Dermis blood vessel endothelial cell (primary cell): ENCODE data around the gene TLR7. TPM values are rescaled to one million over a fixed set of nuclear protein-coding genes. Genes with fewer than 3 reads are reported as not detected.

ENCODE experiments used
- DNase-seq: peaks from one replicate; pipeline ENCODE4 v3.0.0; 2010
- total RNA-seq: library from RNA; depleted of rRNA; stranded (reverse); fragments of >200 nt; gene quantifications from 2 replicates; pipeline ENCODE4 v1.2.3, GENCODE V29; 2014

TLR7 gene
- total RNA-seq, 1 donor from 2014 or later = not detected

DNA sequence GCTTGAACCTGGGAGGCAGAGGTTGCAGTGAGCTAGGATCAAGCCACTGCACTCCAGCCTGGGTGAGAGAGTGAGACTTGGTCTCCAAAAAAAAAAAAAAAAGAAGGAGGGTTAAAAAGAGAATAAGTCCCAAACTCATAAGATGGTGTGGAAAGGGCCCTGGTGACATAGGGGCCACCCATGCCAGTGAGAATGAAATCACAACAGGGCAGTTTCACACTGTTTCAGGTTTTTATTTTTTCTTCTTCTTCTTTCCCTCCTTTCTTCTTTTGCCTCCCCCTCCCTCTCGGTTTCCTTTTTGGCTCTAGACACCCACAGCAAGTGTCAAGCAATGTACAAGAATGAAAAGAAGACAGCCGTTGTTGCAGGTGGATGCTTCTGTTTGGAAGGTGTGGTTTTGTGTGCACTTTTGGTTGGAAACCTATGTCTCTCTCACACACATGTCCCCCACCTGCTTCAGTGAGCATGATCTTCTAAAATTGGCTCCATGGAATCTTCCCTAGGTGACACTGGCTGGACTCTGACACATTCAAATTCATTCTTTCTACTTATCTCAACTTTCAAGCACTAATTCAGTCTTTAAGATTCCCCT is 25.1 kb downstream of the TLR7 start:
- no peak for DNase-seq

DNA sequence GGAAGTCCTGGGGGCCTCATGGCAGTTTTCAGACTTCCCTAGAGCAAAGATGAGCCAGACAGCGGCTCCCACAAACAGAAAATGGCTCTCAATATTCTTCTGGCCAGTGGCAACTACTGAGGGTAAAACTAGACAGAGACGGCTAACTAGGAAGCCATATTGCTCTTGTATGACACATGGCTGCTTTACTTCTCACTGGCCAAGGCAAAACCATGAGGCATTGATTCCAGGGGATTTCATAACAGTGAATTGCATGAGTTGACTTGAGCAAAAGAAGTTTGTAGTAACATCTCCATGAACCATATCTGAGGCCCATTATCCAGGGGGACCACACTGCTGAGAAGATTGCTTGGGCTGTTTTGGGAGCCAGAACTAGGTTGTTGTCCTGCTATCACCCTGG is 25.8 kb downstream of the TLR7 start:
- DNase-seq = no peak

DNA sequence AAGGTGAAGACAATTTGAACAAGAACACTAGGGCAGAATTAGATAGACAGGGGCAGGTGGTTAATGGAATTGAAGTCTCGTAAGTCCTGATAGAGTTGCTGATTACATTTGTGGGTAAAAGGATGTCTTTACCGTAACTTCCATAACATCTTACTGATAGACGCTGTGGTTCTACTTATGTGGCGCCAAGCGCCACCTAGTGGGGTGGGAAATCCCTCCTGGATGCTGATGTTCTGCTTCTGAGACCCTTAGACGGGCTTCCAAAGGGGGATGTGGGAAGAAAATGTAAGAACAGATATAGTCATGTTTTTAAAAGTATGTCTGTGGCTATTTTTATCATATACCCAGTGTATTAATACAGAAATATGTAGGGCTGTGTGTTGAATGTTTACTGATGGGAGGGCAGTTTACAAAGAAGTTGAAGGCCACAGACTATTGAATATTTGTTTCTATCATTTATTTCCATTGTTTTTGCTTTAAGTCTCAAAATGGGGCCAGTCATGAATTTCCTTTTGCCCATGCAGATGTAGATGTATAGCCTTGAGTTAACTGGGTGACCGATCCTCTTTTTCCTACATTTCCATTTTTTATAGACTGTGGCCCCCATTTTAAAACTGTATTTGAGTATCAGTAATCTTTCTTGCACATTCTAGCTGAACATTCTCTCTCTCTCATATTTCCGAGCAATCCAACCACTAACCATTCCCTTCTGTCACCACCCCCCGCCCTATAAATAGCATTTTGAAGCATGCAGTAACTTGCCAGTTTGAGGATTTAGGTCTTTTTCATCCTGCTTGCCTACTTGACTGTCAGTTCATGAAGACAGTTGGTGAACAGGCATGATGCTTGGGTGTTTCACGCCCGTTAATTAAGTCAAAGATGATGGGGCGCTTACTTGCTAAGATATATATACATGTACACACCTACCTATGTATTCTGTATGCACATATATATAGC is 27.5 kb downstream of the TLR7 start:
- DNase-seq = peak; percentile 56

DNA sequence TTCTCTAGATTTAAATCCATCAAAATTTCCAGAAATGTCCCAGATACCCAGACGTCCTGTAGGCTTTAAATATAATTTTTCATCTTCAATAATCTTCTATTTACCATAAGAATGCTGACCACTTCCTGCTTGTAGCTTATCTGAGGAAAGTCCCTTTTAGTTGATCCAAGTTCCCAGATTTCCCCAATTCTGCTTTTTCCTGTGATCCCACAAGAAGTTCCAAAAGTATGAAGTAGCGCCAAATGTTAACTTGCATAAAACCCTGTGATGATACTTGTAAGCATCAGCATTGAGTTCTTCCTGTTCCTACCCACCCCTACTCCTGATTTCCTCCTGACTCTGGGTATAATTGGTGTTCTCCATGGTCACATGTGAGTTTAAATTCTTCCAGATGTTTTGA is 29.0 kb downstream of the TLR7 start:
- DNase-seq = peak; percentile 30

DNA sequence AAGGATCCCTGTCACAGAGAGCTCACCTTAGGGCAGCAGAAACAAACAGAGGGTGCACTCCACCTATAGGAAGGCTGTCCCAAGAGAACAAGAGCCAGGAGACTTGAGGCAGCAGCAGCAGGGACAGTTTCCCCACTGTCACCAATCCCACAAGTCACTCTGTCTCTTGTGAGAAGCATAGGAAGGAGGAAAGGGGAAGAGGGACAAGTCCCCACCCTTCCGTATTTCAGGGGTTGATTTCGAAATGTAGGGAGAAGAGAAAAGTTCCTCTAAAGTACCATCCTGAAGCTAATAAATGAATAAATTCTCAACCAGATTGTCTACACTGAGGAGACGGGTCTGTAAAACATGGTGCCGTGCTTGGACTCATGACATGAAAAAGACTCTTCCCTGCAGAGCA is 30.1 kb downstream of the TLR7 start:
- no peak for DNase-seq

DNA sequence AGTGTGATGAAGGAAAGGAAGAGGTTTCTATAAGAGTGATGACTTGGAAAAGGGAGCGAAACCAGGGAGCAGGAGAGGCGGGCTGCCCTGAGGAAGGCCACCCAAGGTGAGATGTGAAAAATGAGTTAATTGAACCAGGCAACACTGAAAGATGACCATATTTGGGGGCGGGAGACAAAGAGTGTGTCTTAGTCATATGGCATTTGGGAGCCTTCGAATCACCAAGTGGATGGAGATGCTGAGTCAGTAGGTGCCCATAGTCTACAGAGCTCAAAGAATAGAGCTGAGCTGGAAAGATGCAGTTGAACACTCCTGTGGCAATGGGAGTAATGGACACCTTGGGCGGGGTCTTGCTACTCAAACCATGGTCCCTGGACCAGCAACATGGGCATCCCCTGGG is 31.2 kb downstream of the TLR7 start:
- DNase-seq = no peak

DNA sequence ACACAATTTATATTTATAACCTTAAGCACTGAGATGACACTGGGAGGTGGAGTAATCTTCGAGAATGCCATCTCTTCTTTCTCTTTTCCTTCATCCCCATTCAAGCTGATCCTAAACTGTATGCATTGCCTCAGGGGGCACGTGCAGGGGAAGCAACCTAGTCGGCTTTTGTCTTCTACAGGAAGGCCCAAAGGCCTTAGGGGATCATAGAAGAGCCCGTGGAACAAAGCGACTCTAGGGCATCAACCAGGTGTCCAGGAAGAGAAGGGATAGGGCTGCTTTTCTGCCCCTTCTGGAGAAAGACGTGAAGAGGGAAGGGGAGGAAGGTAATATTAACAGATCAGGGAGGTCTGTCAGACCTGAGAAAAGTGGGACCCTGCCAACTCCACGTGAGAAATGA is 32.6 kb downstream of the TLR7 start:
- DNase-seq = no peak

DNA sequence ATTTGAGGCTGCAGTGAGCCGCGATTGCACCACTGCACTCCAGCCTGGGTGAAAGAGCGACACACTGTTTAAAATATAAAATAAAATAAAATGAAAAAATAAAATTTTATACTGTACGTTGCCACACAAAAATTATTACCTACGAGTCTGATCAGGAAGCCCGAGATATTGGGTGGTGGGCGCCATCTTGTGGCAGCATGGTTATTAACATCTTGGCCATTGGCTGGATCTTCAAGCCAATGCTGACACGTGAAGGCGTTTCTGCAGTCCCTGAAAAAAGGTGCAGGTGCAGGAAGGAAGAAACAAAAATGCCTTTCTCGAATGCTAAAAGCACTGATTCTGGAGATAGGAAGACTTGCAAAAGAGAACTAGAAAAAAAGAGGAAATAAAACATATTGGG is 34.6 kb downstream of the TLR7 start:
- DNase-seq = peak; percentile 68

DNA sequence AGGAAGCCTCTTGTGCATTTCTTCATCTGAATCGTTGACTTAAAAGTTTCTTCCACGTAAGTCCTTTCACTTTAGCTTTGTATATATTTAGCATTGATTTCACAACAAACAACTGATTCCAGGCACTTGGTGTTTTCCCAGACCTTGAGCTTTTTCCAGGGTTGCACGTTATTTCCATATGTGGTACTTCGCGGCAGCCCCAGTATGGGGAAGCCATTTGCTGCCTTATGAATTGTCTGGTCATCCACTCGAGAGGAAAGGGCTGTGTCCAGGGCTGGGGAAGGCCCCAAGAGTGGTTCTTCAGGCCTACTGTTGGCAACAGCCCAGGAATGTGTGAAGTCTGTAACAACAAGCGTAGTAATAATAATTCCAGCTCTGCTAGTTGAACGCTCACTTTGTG is 36.8 kb downstream of the TLR7 start:
- no peak for DNase-seq

DNA sequence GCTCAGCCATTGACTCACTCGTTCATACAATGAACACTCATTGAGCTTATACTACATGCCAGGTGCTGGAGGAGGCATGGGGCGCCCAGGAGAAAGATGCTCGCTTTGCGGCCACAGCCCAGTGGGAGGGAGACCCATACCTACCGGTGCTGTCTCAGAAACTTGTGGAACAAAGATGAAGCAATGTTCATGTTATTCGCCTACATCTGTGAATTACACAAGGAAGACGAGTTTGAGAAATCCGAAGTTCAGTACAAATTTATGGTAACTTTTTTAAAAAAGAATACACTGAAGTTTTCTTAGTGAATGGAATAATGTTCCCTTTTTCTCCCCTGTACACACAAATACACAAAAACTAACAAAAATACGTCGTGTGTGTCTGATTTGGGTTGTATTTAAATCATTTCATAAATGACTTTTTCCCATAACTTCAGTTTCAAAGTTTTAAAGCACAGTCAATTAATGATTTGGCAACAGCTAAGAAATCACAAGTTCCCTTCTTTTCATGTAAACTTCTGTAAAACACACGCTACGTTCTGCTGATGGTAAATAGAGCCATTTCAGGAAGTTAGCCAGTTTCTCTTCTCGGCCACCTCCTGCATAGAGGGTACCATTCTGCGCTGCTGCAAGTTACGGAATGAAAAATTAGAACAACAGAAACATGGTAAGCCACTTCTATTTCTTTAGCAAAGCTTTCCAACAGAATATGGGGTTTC is 39.3 kb downstream of the TLR7 start, which contains the start of gene TLR8:
Gene TLR8 (plus strand): TSS at position 575 of the 716 bp plus-strand sequence. CDS start 87 bp downstream, at position 662.
- DNase-seq = no peak

DNA sequence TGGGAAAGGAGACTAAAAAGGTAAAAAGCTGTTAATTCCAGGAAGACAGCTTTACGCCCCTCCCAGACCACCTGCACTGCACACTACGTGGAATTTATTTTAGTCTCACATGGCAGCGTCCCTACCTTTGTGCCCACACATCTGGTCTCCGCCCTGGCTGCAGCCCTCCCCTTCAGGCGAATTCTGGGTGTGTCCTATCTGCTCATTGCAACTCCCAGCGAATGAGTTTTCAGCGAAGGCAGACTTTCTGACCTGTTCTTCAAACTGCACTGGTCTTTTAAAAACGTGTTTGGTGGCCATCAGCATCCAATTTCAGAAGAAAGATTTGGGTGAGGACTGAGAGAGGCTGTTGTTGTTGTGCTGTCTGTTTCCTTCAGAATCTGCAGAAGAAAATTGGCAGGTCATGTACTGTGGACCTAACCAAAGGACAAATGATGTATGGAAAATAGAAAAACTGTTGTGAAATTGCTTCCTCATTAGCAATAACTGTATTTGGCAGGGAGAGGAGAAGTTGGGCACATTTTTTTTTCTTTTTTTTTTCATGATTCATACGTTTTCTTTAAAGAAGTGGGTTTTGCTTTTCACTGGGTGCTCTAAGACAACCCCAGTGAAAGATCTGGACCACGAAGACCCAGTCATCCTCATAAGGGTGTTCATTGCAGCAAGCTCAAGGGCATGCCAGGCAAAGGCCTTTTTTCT is 43.7 kb downstream of the TLR7 start:
- no peak for DNase-seq

DNA sequence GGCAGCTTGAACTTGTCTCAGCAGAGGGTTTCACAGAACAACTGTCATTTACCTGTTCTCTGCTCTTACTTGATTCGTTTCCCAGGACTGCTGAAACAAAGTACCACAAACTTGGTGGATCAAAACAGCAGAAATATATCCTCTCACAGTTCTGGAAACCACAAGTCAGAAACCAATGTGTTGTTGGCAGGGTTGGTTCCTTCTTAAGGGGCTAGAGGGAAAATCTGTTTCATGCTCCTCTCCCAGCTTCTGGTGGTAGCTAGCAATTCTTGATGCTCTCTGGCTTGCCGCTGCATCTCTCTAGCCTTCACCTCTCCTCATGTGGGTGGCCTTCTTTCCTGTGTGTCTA is 44.2 kb downstream of the TLR7 start:
- no peak for DNase-seq

DNA sequence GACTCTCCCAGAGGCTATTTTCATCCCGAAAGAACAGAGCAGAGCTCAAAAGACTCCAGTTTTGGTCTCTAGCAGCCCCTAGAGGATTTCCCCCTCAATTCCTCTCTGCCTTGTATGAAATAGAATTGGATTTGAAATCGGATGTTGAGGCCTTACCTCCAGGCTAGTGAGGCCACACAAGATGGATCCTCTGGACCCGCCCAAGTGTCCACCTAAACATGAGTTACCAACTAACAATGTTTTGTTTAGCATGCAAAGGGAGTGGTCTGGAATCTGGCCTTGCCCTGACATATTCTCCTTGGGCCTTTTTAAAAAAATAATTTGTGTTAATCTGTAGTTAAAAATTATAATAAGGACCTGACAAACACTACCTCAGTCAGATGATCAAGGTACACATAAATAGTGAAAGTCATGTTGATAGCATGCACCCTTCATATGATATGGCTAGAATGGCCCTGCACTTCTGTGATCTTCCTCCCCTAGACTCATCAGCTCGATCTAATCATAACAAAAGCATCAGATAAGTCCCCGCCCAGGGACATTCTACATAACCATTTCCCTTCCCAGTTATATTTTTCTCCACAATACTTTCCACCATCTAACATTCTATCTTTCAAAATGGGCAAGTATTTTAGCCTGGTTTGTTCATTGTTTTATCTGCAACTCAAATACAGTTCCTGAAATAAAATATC is 46.1 kb downstream of the TLR7 start:
- no peak for DNase-seq

DNA sequence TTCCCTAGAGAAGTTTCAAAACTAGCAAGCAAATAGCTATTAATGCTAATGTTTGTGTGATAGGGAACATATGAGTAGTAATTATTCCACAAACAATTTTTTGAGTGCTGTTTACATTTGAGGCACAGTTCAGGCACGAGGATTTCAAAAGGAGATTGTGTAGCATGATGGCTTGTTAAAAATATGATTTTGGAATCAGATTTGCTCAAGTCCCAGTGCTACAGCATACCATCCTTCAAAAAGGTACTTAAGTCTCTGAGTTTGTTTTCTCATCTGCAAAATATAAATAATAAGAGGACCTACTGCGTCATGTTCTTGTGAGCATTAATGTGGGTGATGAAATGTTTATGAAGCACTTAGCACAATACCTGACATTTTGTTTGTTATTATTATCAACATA is 50.9 kb downstream of the TLR7 start:
- DNase-seq = no peak

DNA sequence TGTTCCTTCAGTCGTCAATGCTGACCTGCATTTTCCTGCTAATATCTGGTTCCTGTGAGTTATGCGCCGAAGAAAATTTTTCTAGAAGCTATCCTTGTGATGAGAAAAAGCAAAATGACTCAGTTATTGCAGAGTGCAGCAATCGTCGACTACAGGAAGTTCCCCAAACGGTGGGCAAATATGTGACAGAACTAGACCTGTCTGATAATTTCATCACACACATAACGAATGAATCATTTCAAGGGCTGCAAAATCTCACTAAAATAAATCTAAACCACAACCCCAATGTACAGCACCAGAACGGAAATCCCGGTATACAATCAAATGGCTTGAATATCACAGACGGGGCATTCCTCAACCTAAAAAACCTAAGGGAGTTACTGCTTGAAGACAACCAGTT is 52.2 kb downstream of the TLR7 start:
- DNase-seq = no peak

DNA sequence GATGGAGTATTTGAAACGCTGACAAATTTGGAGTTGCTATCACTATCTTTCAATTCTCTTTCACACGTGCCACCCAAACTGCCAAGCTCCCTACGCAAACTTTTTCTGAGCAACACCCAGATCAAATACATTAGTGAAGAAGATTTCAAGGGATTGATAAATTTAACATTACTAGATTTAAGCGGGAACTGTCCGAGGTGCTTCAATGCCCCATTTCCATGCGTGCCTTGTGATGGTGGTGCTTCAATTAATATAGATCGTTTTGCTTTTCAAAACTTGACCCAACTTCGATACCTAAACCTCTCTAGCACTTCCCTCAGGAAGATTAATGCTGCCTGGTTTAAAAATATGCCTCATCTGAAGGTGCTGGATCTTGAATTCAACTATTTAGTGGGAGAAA is 52.7 kb downstream of the TLR7 start:
- no peak for DNase-seq

DNA sequence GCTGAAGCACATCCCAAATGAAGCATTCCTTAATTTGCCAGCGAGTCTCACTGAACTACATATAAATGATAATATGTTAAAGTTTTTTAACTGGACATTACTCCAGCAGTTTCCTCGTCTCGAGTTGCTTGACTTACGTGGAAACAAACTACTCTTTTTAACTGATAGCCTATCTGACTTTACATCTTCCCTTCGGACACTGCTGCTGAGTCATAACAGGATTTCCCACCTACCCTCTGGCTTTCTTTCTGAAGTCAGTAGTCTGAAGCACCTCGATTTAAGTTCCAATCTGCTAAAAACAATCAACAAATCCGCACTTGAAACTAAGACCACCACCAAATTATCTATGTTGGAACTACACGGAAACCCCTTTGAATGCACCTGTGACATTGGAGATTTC is 54.1 kb downstream of the TLR7 start:
- no peak for DNase-seq

DNA sequence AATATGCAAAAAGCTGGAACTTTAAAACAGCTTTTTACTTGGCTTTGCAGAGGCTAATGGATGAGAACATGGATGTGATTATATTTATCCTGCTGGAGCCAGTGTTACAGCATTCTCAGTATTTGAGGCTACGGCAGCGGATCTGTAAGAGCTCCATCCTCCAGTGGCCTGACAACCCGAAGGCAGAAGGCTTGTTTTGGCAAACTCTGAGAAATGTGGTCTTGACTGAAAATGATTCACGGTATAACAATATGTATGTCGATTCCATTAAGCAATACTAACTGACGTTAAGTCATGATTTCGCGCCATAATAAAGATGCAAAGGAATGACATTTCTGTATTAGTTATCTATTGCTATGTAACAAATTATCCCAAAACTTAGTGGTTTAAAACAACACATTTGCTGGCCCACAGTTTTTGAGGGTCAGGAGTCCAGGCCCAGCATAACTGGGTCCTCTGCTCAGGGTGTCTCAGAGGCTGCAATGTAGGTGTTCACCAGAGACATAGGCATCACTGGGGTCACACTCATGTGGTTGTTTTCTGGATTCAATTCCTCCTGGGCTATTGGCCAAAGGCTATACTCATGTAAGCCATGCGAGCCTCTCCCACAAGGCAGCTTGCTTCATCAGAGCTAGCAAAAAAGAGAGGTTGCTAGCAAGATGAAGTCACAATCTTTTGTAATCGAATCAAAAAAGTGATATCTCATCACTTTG is 55.2 kb downstream of the TLR7 start:
- DNase-seq = no peak

DNA sequence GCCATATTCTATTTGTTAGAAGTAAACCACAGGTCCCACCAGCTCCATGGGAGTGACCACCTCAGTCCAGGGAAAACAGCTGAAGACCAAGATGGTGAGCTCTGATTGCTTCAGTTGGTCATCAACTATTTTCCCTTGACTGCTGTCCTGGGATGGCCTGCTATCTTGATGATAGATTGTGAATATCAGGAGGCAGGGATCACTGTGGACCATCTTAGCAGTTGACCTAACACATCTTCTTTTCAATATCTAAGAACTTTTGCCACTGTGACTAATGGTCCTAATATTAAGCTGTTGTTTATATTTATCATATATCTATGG is 55.7 kb downstream of the TLR7 start:
- DNase-seq = no peak

DNA sequence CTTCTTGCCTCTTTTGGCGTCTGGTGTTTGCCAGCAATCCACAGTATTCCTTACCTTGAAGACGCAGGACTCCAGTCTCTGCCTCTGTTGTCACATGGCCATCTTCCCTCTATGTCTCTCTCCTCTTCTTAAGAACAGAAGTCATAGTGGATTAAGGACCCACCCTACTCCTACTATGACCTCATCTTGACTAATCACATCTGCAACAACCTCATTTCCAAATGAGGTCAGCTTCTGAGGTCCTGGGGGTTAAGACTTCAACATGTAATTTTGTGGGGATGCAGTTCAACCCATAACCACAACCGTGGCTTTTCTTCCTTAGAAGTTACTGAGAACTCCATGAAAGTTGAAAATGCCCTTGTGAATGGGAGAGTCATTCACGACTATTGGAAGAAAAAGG is 62.8 kb downstream of the TLR7 start:
- DNase-seq = no peak

DNA sequence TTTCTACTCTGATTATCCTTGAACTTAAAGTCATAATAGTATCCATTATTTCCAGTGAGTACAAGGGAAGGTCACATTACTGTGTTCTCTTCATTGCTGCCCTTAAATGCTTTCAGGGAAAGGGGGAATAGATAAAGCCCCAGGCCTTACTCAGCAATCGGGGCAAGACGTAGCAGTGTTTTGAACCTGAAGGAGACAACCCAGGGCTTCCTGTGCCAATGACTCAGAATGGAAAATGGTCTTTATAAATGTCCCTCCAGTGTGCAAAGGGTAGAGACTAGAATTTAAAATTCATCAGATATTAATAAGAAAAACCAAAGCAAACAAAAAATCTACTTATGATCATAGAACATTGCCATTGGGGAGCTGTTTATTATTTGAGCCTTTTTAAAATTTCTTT is 63.3 kb downstream of the TLR7 start:
- DNase-seq = no peak

DNA sequence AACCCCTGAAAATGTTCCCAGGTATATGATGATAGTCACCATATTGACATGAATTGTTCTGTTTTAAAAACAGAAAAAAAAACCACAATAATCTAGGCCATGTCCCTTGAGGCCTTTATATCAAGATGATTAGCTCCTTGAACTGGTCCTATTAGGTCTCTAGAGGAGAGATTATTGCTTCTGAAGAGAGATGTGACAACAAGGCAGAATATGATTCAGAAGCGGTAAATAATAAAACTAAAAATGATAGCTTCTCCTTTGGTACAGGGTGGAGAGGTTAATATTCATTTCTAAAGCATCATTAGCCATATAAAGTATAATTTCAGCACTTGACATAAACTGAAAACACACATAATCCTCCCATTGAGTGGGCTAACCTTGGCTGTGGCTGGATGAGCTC is 65.4 kb downstream of the TLR7 start:
- no peak for DNase-seq
